ENCODE results near the gene PRR7.

DNA sequence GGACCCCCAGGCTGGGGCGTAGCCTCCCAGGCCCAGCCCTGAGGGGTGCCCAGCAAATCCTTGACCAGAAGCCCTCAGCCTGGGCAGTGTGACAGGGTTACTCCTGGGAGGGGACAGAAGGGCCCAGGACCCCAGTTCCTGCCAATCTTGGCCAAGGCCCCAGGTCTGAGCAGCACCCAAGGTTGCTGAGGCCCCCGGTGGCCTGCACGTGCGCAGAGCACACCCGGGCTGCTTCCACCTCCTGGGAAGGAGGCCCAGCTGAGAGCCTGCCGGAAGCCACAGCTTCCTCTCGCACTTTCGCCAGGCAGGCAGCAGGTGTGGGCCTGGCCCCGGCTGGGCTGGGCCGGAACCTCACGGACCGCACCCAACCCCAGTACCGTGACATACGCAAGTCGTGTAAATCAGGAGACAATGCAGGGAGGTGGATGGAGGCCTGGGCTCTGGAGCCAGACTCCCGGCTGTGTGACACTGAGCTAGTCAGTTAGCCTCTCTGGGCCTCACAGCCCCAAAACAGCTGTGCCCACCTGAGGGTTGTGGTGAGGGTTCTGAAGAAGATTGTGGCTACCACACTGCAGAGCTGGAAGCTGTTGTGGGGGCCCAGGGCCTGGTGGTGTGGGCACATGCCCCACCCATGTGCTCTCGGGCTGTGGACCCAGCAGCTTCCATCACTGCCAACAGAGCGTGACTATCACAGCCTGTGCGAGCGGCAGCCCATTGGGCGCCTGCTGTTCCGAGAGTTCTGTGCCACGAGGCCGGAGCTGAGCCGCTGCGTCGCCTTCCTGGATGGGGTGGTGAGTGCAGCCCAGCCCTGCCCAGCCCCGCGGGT lies 15.1 kb upstream of the PRR7 start:
- TF ChIP-seq, protein P1, sequence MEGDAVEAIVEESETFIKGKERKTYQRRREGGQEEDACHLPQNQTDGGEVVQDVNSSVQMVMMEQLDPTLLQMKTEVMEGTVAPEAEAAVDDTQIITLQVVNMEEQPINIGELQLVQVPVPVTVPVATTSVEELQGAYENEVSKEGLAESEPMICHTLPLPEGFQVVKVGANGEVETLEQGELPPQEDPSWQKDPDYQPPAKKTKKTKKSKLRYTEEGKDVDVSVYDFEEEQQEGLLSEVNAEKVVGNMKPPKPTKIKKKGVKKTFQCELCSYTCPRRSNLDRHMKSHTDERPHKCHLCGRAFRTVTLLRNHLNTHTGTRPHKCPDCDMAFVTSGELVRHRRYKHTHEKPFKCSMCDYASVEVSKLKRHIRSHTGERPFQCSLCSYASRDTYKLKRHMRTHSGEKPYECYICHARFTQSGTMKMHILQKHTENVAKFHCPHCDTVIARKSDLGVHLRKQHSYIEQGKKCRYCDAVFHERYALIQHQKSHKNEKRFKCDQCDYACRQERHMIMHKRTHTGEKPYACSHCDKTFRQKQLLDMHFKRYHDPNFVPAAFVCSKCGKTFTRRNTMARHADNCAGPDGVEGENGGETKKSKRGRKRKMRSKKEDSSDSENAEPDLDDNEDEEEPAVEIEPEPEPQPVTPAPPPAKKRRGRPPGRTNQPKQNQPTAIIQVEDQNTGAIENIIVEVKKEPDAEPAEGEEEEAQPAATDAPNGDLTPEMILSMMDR (IDR thresholded peaks at IDR 0.05), result no peak
- no peak for TF ChIP-seq POLR2A (IDR thresholded peaks at IDR 0.05)

Data from thyroid gland (tissue), 4 donors.